ENCODE results near the gene SLC30A4. TPM values are rescaled to one million over a fixed set of nuclear protein-coding genes. Genes with fewer than 3 reads are reported as not detected.

SLC30A4 gene
- total and polyA plus RNA-seq, 12 donors, result 1.4 to 4.5 (median 3.0) TPM

GRCh38 chr15:45527086-45527485 is 4.5 kb upstream of the SLC30A4 start:
- WGBS, 2 donors, result 88 to 92% methylated on average over 8 of the region's 8 CpGs
- DNase-seq, result no peak
- H3K4me3 ChIP-seq, result no peak overlapping the region
- no peak for ATAC-seq
- intact Hi-C loops (cut with DNase I), result loop anchor here in 1 of 10 donors (10.0 kb wide), 1 partner anchor 58 kb away; the partner anchor contains the start of gene BLOC1S6
- H3K4me1 ChIP-seq, result peaks cover 0 to 5% (median under 1%) of the 10 kb centered on the region in 9 donors
- no peaks in the 10 kb centered on the region for H3K9me3 ChIP-seq
- no peak for TF ChIP-seq CTCF (IDR thresholded peaks at IDR 0.05)
- H3K27ac ChIP-seq, result no peak overlapping the region
- no peaks in the 10 kb centered on the region for H3K36me3 ChIP-seq
- H3K27me3 ChIP-seq, result peaks cover 0 to 16% (median 0%) of the 10 kb centered on the region in 7 donors

GRCh38 chr15:45523166-45523460 is 558 bp upstream of the SLC30A4 start:
- H3K36me3 ChIP-seq, result peaks cover 0 to 3% (median 0%) of the 10 kb centered on the region in 9 donors
- H3K27ac ChIP-seq, result peak overlapping the region; percentile 70 to 91 (median 86)
- DNase-seq (no peak), ATAC-seq (peak in 3 of 8 donors; percentile 5 to 8 (median 5))
- H3K27me3 ChIP-seq, result peaks cover 0 to 31% (median 0%) of the 10 kb centered on the region in 7 donors
- peak overlapping the region; percentile 54 to 96 (median 86) for H3K4me3 ChIP-seq
- 25 to 27% methylated on average over 7 of the region's 7 CpGs for WGBS, 2 donors
- intact Hi-C loops (cut with DNase I), result loop anchor here in 7 of 10 donors (2.0 to 10.0 kb wide), 5 partner anchors 62 to 94 kb away; partner anchors contain the start of gene BLOC1S6 (in 5 of the 7)
- no peaks in the 10 kb centered on the region for H3K9me3 ChIP-seq
- peaks cover 0 to 30% (median 25%) of the 10 kb centered on the region in 9 donors for H3K4me1 ChIP-seq
- TF ChIP-seq CTCF (IDR thresholded peaks at IDR 0.05), result no peak

- 7 to 9% methylated on average over 27 of the region's 27 CpGs for WGBS, 2 donors
- H3K9me3 ChIP-seq, result no peaks in the 10 kb centered on the region
These were observed 793 bp downstream of the SLC30A4 start for GRCh38 chr15:45521596-45522327.

More at GRCh38 chr15:45521596-45522327, 793 bp downstream of the SLC30A4 start:
- peaks cover 0 to 30% (median 25%) of the 10 kb centered on the region in 9 donors for H3K4me1 ChIP-seq
- peak overlapping the region; percentile 70 to 91 (median 86) for H3K27ac ChIP-seq
- TF ChIP-seq CTCF (IDR thresholded peaks at IDR 0.05), result no peak
- H3K36me3 ChIP-seq, result peaks cover 0 to 12% (median 0%) of the 10 kb centered on the region in 9 donors
- intact Hi-C loops (cut with DNase I), result loop anchor here in 8 of 10 donors (1.0 to 10.0 kb wide), 7 partner anchors 63 to 96 kb away; partner anchors contain the start of gene BLOC1S6 (in 7 of the 8)
- DNase-seq, result no peak
- H3K4me3 ChIP-seq, result peak overlapping the region; percentile 54 to 96 (median 86)
- ATAC-seq, result peak in 5 of 8 donors; percentile 1 to 25 (median 4)
- peaks cover 0 to 31% (median 0%) of the 10 kb centered on the region in 7 donors for H3K27me3 ChIP-seq

Data from heart right ventricle (tissue), 16 donors.